ENCODE data around the gene NEUROD2. TPM values are rescaled to one million over a fixed set of nuclear protein-coding genes. Genes with fewer than 3 reads are reported as not detected.

Gene NEUROD2
- total RNA-seq, 1 experiment from 2014 or later = not detected

GRCh38 chr17:39636587-39636926 lies 28.8 kb upstream of the NEUROD2 start:
- Histone ChIP-seq H3K4me3 (ENCODE audit: low read depth, low read length) (peak overlapping the region; percentile 79), H3K4me1 (peaks cover 5% of the 10 kb centered on the region), H3K27me3 (replicated peaks; ENCODE audit: control insufficient read depth, insufficient read depth, low read length) (no peaks in the 10 kb centered on the region), H3K36me3 (ENCODE audit: control insufficient read depth, insufficient read depth, low read length) (no peaks in the 10 kb centered on the region), H3K9me3 (no peaks in the 10 kb centered on the region)
- H3K36me3 Mint-ChIP-seq (ENCODE audit: insufficient read depth, unreplicated experiment) = no peaks in the 10 kb centered on the region
- CTCF ChIA-PET = interaction anchor here (0.6 to 2.2 kb wide), 6 partner anchors 8 to 35 kb away, joined by 3 to 13 read pairs (median 7); no protein-coding TSS in a partner anchor
- H3K4me3 Mint-ChIP-seq (ENCODE audit: unreplicated experiment) = peak overlapping the region; percentile 90
- TF ChIP-seq CTCF (IDR thresholded peaks at IDR 0.05; ENCODE audit: insufficient read depth in 1 of 2, low read depth in 1 of 2, low read length in 1 of 2, severe bottlenecking in 1 of 2, unreplicated experiment in 1 of 2) = no peak
- no peaks in the 10 kb centered on the region for H3K9me3 Mint-ChIP-seq (ENCODE audit: unreplicated experiment)
- peaks cover 16% of the 10 kb centered on the region for H3K4me1 Mint-ChIP-seq (ENCODE audit: low read depth, unreplicated experiment)
- POLR2A ChIA-PET = no interaction called here
- no peak for DNase-seq
- intact Hi-C loops (cut with micrococcal nuclease; ENCODE audit: unreplicated experiment) = loop anchor here (5.0 kb wide), 1 partner anchor 101 kb away; the partner anchor contains the start of gene GRB7
- TSS peak; percentile 57 for BruUV-seq (replicated peaks)
- H3K27ac Mint-ChIP-seq (ENCODE audit: unreplicated experiment) = peak overlapping the region; percentile 58
- H3K27me3 Mint-ChIP-seq (ENCODE audit: insufficient read depth, unreplicated experiment) = no peaks in the 10 kb centered on the region

DNA sequence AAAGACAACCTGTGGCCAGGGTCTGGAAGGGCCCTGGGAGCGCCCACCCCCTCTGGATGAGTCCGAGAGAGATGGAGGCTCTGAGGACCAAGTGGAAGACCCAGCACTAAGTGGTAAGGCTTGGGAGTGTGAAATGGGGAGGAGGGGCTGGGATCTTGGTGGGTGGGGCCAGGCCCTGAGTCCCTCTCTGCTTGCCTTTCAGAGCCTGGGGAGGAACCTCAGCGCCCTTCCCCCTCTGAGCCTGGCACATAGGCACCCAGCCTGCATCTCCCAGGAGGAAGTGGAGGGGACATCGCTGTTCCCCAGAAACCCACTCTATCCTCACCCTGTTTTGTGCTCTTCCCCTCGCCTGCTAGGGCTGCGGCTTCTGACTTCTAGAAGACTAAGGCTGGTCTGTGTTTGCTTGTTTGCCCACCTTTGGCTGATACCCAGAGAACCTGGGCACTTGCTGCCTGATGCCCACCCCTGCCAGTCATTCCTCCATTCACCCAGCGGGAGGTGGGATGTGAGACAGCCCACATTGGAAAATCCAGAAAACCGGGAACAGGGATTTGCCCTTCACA lies 28.0 kb upstream of the NEUROD2 start:
- intact Hi-C loops (cut with micrococcal nuclease; ENCODE audit: unreplicated experiment) = loop anchor here (5.0 kb wide), 1 partner anchor 102 kb away; the partner anchor contains the start of gene GRB7
- CTCF ChIA-PET = interaction anchor here (0.8 to 2.9 kb wide), 3 partner anchors 12 to 199 kb away, joined by 3 to 17 read pairs (median 12); no protein-coding TSS in a partner anchor
- DNase-seq = no peak
- Mint-ChIP-seq H3K4me1 (ENCODE audit: low read depth, unreplicated experiment) (peaks cover 24% of the 10 kb centered on the region), H3K36me3 (ENCODE audit: insufficient read depth, unreplicated experiment) (no peaks in the 10 kb centered on the region), H3K27me3 (ENCODE audit: insufficient read depth, unreplicated experiment) (no peaks in the 10 kb centered on the region), H3K9me3 (ENCODE audit: unreplicated experiment) (no peaks in the 10 kb centered on the region), H3K27ac (ENCODE audit: unreplicated experiment) (no peak overlapping the region), H3K4me3 (ENCODE audit: unreplicated experiment) (no peak overlapping the region)
- POLR2A ChIA-PET = no interaction called here
- H3K9me3 ChIP-seq = no peaks in the 10 kb centered on the region
- no peak for TF ChIP-seq CTCF (IDR thresholded peaks at IDR 0.05; ENCODE audit: insufficient read depth in 1 of 2, low read depth in 1 of 2, low read length in 1 of 2, severe bottlenecking in 1 of 2, unreplicated experiment in 1 of 2)
- peaks cover 5% of the 10 kb centered on the region for H3K4me1 ChIP-seq
- no peak overlapping the region for H3K4me3 ChIP-seq (ENCODE audit: low read depth, low read length)
- no peaks in the 10 kb centered on the region for H3K36me3 ChIP-seq (ENCODE audit: control insufficient read depth, insufficient read depth, low read length)
- no peaks in the 10 kb centered on the region for H3K27me3 ChIP-seq (replicated peaks; ENCODE audit: control insufficient read depth, insufficient read depth, low read length)
- no TSS peak for BruUV-seq (replicated peaks)

- H3K27me3 ChIP-seq (replicated peaks; ENCODE audit: control insufficient read depth, insufficient read depth, low read length) = no peaks in the 10 kb centered on the region
- POLR2A ChIA-PET = no interaction called here
- no peaks in the 10 kb centered on the region for H3K9me3 ChIP-seq
- no TSS peak for BruUV-seq (replicated peaks)
- H3K27ac Mint-ChIP-seq (ENCODE audit: unreplicated experiment) = no peak overlapping the region
- TF ChIP-seq CTCF (IDR thresholded peaks at IDR 0.05; ENCODE audit: insufficient read depth in 1 of 2, low read depth in 1 of 2, low read length in 1 of 2, severe bottlenecking in 1 of 2, unreplicated experiment in 1 of 2) = peak; percentile 60 to 80
- no peaks in the 10 kb centered on the region for H3K27me3 Mint-ChIP-seq (ENCODE audit: insufficient read depth, unreplicated experiment)
- H3K4me1 Mint-ChIP-seq (ENCODE audit: low read depth, unreplicated experiment) = peaks cover 24% of the 10 kb centered on the region
- no peaks in the 10 kb centered on the region for H3K36me3 ChIP-seq (ENCODE audit: control insufficient read depth, insufficient read depth, low read length)
- H3K4me1 ChIP-seq = peaks cover 5% of the 10 kb centered on the region
- H3K4me3 ChIP-seq (ENCODE audit: low read depth, low read length) = no peak overlapping the region
- H3K9me3 Mint-ChIP-seq (ENCODE audit: unreplicated experiment) = no peaks in the 10 kb centered on the region
- no peak overlapping the region for H3K4me3 Mint-ChIP-seq (ENCODE audit: unreplicated experiment)
- no peaks in the 10 kb centered on the region for H3K36me3 Mint-ChIP-seq (ENCODE audit: insufficient read depth, unreplicated experiment)
- intact Hi-C loops (cut with micrococcal nuclease; ENCODE audit: unreplicated experiment) = no loop called here
- peak in 1 of 2 experiments; percentile 57 for DNase-seq
- CTCF ChIA-PET = interaction anchor here (0.6 to 2.9 kb wide), 5 partner anchors 11 to 141 kb away, joined by 3 to 17 read pairs (median 5); no protein-coding TSS in a partner anchor
Observed at GRCh38 chr17:39634384-39634871, 26.7 kb upstream of the NEUROD2 start.
